ENCODE measurements around the gene C4orf50. TPM values are rescaled to one million over a fixed set of nuclear protein-coding genes. Genes with fewer than 3 reads are reported as not detected.

The C4orf50 gene
- total and polyA plus RNA-seq, 2 experiments from 2014 or later = 0.06 to 0.31 TPM

GRCh38 chr4:5971078-5971450 lies 47.2 kb downstream of the C4orf50 start:
- no peak overlapping the region for H3K4me2 ChIP-seq
- H4K20me1 ChIP-seq (replicated peaks; ENCODE audit: insufficient read depth) = no peaks in the 10 kb centered on the region
- H3K9me2 ChIP-seq (ENCODE audit: insufficient read depth) = no peaks in the 10 kb centered on the region
- no peak overlapping the region for H2AFZ ChIP-seq
- DNase-seq (ENCODE audit: low spot score) (peak; percentile 52), ATAC-seq (peak; percentile 31)
- no peaks in the 10 kb centered on the region for H3F3A ChIP-seq (replicated peaks; ENCODE audit: low read depth)
- Mint-ChIP-seq H3K4me3 (no peak overlapping the region; the same call in 2 of the 3 replicates), H3K4me1 (peaks cover 35% of the 10 kb centered on the region), H3K27me3 (ENCODE audit: insufficient read depth, low read depth, poor library complexity) (peaks cover 10% of the 10 kb centered on the region), H3K27ac (no peak overlapping the region), H3K9me3 (no peaks in the 10 kb centered on the region), H3K36me3 (ENCODE audit: low read depth) (no peaks in the 10 kb centered on the region)
- H3K79me2 ChIP-seq (replicated peaks; ENCODE audit: insufficient read depth) = no peaks in the 10 kb centered on the region
- no peaks in the 10 kb centered on the region for H3K27me3 ChIP-seq (ENCODE audit: insufficient read depth)
- H3K4me1 ChIP-seq (ENCODE audit: insufficient read depth) = 0 out of 2 replicates have a peak, but pooled peaks cover 6% of the 10 kb centered on the region
- no peaks in the 10 kb centered on the region for H3K36me3 ChIP-seq (ENCODE audit: insufficient read depth)
- H3K4me3 ChIP-seq = no peak overlapping the region
- H3K27ac ChIP-seq (ENCODE audit: low read depth) = no peak overlapping the region
- TF ChIP-seq, protein P1, sequence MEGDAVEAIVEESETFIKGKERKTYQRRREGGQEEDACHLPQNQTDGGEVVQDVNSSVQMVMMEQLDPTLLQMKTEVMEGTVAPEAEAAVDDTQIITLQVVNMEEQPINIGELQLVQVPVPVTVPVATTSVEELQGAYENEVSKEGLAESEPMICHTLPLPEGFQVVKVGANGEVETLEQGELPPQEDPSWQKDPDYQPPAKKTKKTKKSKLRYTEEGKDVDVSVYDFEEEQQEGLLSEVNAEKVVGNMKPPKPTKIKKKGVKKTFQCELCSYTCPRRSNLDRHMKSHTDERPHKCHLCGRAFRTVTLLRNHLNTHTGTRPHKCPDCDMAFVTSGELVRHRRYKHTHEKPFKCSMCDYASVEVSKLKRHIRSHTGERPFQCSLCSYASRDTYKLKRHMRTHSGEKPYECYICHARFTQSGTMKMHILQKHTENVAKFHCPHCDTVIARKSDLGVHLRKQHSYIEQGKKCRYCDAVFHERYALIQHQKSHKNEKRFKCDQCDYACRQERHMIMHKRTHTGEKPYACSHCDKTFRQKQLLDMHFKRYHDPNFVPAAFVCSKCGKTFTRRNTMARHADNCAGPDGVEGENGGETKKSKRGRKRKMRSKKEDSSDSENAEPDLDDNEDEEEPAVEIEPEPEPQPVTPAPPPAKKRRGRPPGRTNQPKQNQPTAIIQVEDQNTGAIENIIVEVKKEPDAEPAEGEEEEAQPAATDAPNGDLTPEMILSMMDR (conservative IDR thresholded peaks at IDR 0.05; ENCODE audit: low read depth in 2 of 2) = no peak
- TF ChIP-seq ZNF331 (CRISPR knock-in tag; IDR thresholded peaks at IDR 0.05; ENCODE audit: low read depth) (no peak), EZH2 (IDR thresholded peaks at IDR 0.05; ENCODE audit: low read depth, unreplicated experiment) (no peak)
- TF ChIP-seq, protein P2, sequence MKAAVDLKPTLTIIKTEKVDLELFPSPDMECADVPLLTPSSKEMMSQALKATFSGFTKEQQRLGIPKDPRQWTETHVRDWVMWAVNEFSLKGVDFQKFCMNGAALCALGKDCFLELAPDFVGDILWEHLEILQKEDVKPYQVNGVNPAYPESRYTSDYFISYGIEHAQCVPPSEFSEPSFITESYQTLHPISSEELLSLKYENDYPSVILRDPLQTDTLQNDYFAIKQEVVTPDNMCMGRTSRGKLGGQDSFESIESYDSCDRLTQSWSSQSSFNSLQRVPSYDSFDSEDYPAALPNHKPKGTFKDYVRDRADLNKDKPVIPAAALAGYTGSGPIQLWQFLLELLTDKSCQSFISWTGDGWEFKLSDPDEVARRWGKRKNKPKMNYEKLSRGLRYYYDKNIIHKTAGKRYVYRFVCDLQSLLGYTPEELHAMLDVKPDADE (IDR thresholded peaks at IDR 0.05) = no peak
- TF ChIP-seq, protein P3, sequence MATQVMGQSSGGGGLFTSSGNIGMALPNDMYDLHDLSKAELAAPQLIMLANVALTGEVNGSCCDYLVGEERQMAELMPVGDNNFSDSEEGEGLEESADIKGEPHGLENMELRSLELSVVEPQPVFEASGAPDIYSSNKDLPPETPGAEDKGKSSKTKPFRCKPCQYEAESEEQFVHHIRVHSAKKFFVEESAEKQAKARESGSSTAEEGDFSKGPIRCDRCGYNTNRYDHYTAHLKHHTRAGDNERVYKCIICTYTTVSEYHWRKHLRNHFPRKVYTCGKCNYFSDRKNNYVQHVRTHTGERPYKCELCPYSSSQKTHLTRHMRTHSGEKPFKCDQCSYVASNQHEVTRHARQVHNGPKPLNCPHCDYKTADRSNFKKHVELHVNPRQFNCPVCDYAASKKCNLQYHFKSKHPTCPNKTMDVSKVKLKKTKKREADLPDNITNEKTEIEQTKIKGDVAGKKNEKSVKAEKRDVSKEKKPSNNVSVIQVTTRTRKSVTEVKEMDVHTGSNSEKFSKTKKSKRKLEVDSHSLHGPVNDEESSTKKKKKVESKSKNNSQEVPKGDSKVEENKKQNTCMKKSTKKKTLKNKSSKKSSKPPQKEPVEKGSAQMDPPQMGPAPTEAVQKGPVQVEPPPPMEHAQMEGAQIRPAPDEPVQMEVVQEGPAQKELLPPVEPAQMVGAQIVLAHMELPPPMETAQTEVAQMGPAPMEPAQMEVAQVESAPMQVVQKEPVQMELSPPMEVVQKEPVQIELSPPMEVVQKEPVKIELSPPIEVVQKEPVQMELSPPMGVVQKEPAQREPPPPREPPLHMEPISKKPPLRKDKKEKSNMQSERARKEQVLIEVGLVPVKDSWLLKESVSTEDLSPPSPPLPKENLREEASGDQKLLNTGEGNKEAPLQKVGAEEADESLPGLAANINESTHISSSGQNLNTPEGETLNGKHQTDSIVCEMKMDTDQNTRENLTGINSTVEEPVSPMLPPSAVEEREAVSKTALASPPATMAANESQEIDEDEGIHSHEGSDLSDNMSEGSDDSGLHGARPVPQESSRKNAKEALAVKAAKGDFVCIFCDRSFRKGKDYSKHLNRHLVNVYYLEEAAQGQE (IDR thresholded peaks at IDR 0.05; ENCODE audit: unreplicated experiment) = no peak

DNA sequence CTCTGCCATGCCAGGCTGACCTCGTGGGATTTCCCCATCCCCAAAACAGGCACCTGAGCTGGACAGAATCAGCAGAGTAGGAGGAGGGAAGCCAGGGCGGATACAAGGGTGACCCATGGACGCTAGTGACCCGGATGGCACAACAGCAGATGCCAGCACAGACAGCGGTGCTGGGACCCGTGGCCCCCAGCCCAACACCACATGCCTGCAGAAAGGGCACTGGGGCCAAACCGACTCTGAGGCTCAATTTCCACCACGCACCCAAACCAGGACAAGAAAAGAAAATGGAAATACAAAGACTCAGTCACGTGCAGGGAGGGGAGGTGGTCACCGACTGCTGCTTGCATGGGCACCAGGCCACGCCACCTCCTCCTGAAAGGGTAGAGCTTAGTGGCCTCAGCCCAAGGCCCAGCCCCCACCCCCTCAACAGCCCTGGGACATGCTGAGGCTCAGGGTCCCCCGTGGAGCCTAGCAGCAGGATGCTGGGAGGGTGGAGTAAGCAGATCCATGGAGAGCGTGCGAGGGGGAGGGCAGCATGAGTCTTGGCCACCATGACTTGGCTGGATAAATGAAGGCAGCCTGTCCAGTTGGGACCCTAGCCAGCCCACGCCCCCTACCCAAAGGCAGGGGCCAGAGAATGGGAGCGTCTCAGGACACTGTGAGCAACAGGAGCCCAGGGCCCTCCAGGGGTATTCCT lies 47.7 kb downstream of the C4orf50 start:
- no peak for DNase-seq (ENCODE audit: low spot score)
- peaks cover 35% of the 10 kb centered on the region for H3K4me1 Mint-ChIP-seq
- H3K27ac Mint-ChIP-seq = no peak overlapping the region
- H3K36me3 Mint-ChIP-seq (ENCODE audit: low read depth) = no peaks in the 10 kb centered on the region
- Histone ChIP-seq H3K9me2 (ENCODE audit: insufficient read depth) (no peaks in the 10 kb centered on the region), H3K27me3 (ENCODE audit: insufficient read depth) (no peaks in the 10 kb centered on the region), H3K4me1 (ENCODE audit: insufficient read depth) (0 out of 2 replicates have a peak, but pooled peaks cover 6% of the 10 kb centered on the region), H3K36me3 (ENCODE audit: insufficient read depth) (no peaks in the 10 kb centered on the region), H2AFZ (no peak overlapping the region), H3K4me2 (no peak overlapping the region), H3K4me3 (no peak overlapping the region), H3F3A (replicated peaks; ENCODE audit: low read depth) (no peaks in the 10 kb centered on the region), H3K79me2 (replicated peaks; ENCODE audit: insufficient read depth) (no peaks in the 10 kb centered on the region), H4K20me1 (replicated peaks; ENCODE audit: insufficient read depth) (no peaks in the 10 kb centered on the region), H3K27ac (ENCODE audit: low read depth) (no peak overlapping the region)
- no peak overlapping the region for H3K4me3 Mint-ChIP-seq
- ATAC-seq = peak; percentile 13; the same call in 2 of the 3 replicates
- H3K9me3 Mint-ChIP-seq = no peaks in the 10 kb centered on the region
- TF ChIP-seq, protein P3 (IDR thresholded peaks at IDR 0.05; ENCODE audit: unreplicated experiment) = no peak
- TF ChIP-seq ZNF114 (CRISPR knock-in tag; IDR thresholded peaks at IDR 0.05) (no peak), EZH2phosphoT487 (IDR thresholded peaks at IDR 0.05; ENCODE audit: unreplicated experiment) (no peak), POLR2AphosphoS5 (IDR thresholded peaks at IDR 0.05; ENCODE audit: low read depth) (no peak), ZNF331 (CRISPR knock-in tag; IDR thresholded peaks at IDR 0.05; ENCODE audit: low read depth) (no peak)
- H3K27me3 Mint-ChIP-seq (ENCODE audit: insufficient read depth, low read depth, poor library complexity) = peaks cover 10% of the 10 kb centered on the region

Data from GM23338 (cell line).